PFSK-1 (cell line): ENCODE results near the gene STAT3.

ENCODE experiments used
- POLR2AphosphoS5 ChIP-seq: IDR thresholded peaks from 2 replicates; pipeline ENCODE4 v1.6.1; 2012; ENCODE audit warnings: low read depth, mild to moderate bottlenecking, control low read depth, low read length, moderate library complexity
- SIN3A ChIP-seq: IDR thresholded peaks from 2 replicates; pipeline ENCODE4 v1.6.1; 2012; ENCODE audit warnings: mild to moderate bottlenecking, low read length, moderate library complexity, borderline replicate concordance; ENCODE audit not compliant: insufficient read depth
- TAF1 ChIP-seq: IDR thresholded peaks from 2 replicates; pipeline ENCODE4 v1.6.1; 2012; ENCODE audit warnings: low read length, control low read depth, borderline replicate concordance; ENCODE audit not compliant: insufficient read depth
- TF ChIP-seq, protein P1 (sequence below), 2 experiments: IDR thresholded peaks; 2 replicates each; pipeline versions ENCODE4 v1.6.1 to v1.8.0; 2011 to 2012; ENCODE audit warnings: low read depth in 2 of 2, low read length in 2 of 2, control low read depth in 1 of 2, inconsistent platforms in 1 of 2, mild to moderate bottlenecking in 1 of 2, moderate library complexity in 1 of 2; ENCODE audit not compliant: insufficient read depth in 1 of 2

DNA sequence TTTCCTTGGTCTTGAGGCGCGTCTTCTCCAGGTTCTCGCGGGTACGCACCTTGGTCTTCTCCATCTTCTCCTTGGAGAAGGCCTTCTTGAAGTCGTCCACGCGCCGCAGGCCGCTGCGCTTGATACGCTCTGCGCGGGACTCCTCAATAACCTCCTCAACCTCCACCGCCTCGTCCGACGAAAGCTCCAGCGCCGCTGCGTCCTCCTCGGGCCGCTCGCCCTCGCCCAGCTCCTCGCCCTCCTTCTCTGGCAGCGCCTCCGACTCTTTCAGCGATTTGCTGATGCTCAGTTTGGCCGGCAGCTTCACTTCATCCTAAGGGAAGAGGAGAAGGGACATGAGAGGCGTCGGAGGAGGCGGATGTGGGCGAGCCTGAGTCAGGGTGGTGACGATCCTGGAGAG, 16.8 kb upstream of the STAT3 start:
- no peak for TF ChIP-seq SIN3A
- TF ChIP-seq POLR2AphosphoS5 = no peak
- TF ChIP-seq, protein P1, sequence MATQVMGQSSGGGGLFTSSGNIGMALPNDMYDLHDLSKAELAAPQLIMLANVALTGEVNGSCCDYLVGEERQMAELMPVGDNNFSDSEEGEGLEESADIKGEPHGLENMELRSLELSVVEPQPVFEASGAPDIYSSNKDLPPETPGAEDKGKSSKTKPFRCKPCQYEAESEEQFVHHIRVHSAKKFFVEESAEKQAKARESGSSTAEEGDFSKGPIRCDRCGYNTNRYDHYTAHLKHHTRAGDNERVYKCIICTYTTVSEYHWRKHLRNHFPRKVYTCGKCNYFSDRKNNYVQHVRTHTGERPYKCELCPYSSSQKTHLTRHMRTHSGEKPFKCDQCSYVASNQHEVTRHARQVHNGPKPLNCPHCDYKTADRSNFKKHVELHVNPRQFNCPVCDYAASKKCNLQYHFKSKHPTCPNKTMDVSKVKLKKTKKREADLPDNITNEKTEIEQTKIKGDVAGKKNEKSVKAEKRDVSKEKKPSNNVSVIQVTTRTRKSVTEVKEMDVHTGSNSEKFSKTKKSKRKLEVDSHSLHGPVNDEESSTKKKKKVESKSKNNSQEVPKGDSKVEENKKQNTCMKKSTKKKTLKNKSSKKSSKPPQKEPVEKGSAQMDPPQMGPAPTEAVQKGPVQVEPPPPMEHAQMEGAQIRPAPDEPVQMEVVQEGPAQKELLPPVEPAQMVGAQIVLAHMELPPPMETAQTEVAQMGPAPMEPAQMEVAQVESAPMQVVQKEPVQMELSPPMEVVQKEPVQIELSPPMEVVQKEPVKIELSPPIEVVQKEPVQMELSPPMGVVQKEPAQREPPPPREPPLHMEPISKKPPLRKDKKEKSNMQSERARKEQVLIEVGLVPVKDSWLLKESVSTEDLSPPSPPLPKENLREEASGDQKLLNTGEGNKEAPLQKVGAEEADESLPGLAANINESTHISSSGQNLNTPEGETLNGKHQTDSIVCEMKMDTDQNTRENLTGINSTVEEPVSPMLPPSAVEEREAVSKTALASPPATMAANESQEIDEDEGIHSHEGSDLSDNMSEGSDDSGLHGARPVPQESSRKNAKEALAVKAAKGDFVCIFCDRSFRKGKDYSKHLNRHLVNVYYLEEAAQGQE (IDR thresholded peaks at IDR 0.05; ENCODE audit: insufficient read depth in 1 of 2, low read depth in 2 of 2, low read length in 2 of 2) = no peak
- no peak for TF ChIP-seq TAF1
